Mesothelial cell of epicardium (in vitro differentiated cells): ENCODE measurements around the gene RASD2. TPM values are rescaled to one million over a fixed set of nuclear protein-coding genes. Genes with fewer than 3 reads are reported as not detected.
A peak's percentile ranks its signal among the peaks of the same experiment; 100 is the strongest.

ENCODE experiments used
- DNase-seq, 2 experiments: peaks; one replicate each; pipeline ENCODE4 v3.0.0; 2021; ENCODE audit warnings: low spot score in 2 of 2; ENCODE audit not compliant: unreplicated experiment in 2 of 2
- H3K27ac Mint-ChIP-seq: 2 replicates; pipeline ENCODE4 v1.8.0; 2021; ENCODE audit warnings: mixed read lengths
- H3K27me3 Mint-ChIP-seq: 2 replicates; pipeline ENCODE4 v1.8.0; 2021; ENCODE audit warnings: low read depth, mixed read lengths
- H3K36me3 Mint-ChIP-seq: 2 replicates; pipeline ENCODE4 v1.8.0; 2021; ENCODE audit warnings: mixed read lengths
- H3K4me1 Mint-ChIP-seq: 2 replicates; pipeline ENCODE4 v1.8.0; 2021; ENCODE audit warnings: mixed read lengths
- H3K4me3 Mint-ChIP-seq: 2 replicates; pipeline ENCODE4 v1.8.0; 2021; ENCODE audit warnings: mild to moderate bottlenecking, moderate library complexity, mixed read lengths
- H3K9me3 Mint-ChIP-seq: 2 replicates; pipeline ENCODE4 v1.8.0; 2021; ENCODE audit warnings: mixed read lengths
- total RNA-seq: library from RNA; stranded (reverse); gene quantifications from 3 replicates; pipeline ENCODE4 v1.2.1, GENCODE V29; 2021
- TF ChIP-seq, protein P1 (sequence below): fragments of 200-600 bp; sonication (generic); IDR thresholded peaks from one replicate; pipeline ENCODE4 v1.5.0; 2021; ENCODE audit warnings: antibody characterized with exemption; ENCODE audit not compliant: unreplicated experiment

The RASD2 gene
- total RNA-seq, 1 donor from 2014 or later = not detected

DNA sequence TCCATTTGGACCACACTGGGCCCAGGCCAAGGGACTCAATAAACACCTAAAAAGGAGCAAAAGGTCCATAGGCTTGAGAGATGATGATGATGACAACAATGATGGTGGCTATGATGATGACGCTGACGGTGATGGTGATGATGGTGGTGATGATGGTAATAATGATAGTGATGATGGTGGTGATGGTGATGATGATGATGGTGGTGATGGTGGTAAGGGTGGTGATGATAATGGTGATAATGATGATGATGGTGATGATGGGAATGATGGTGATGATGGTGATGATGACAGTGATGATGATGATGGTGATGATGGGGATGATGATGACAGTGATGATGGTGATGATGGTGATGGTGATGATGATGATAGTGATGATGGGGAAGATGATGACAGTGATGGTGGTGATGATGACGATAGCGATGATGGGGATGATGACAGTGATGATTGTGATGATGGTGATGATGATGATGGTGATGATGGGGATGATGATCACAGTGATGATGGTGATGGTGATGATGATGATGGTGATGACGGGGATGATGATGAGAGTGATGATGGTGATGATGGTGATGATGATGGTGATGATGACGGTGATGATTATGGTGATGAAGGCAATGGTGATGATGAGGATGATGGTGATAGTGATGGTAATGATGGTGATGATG is 7.1 kb upstream of the RASD2 start:
- DNase-seq = no peak
- Mint-ChIP-seq H3K4me1 (no peaks in the 10 kb centered on the region), H3K27ac (no peak overlapping the region), H3K27me3 (peaks cover 27% of the 10 kb centered on the region), H3K4me3 (no peak overlapping the region), H3K9me3 (peaks cover 8% of the 10 kb centered on the region), H3K36me3 (no peaks in the 10 kb centered on the region)
- TF ChIP-seq, protein P1, sequence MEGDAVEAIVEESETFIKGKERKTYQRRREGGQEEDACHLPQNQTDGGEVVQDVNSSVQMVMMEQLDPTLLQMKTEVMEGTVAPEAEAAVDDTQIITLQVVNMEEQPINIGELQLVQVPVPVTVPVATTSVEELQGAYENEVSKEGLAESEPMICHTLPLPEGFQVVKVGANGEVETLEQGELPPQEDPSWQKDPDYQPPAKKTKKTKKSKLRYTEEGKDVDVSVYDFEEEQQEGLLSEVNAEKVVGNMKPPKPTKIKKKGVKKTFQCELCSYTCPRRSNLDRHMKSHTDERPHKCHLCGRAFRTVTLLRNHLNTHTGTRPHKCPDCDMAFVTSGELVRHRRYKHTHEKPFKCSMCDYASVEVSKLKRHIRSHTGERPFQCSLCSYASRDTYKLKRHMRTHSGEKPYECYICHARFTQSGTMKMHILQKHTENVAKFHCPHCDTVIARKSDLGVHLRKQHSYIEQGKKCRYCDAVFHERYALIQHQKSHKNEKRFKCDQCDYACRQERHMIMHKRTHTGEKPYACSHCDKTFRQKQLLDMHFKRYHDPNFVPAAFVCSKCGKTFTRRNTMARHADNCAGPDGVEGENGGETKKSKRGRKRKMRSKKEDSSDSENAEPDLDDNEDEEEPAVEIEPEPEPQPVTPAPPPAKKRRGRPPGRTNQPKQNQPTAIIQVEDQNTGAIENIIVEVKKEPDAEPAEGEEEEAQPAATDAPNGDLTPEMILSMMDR = no peak

DNA sequence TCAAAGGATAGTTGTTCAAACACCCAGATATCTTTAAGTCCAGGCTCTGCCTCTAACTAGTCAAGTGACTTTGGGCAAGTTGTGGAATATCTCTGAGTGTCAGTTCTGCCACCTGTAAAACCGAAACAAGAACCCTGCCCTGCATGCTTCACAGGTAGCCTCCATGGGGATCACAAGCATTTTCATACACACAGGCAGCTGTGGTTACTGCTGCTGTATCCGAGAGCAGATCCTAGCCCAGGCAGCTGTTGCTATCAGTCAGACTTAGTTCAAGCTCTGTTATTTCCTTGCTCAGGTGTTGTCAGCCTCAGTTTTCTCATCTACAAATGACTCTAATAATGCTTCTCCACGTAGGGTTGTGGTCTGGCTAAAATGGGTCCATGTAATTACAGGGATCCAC is 6.5 kb upstream of the RASD2 start:
- Mint-ChIP-seq H3K9me3 (peaks cover 8% of the 10 kb centered on the region), H3K27ac (no peak overlapping the region), H3K36me3 (no peaks in the 10 kb centered on the region), H3K27me3 (peaks cover 32% of the 10 kb centered on the region), H3K4me1 (no peaks in the 10 kb centered on the region), H3K4me3 (no peak overlapping the region)
- TF ChIP-seq, protein P1 = no peak
- DNase-seq = no peak

DNA sequence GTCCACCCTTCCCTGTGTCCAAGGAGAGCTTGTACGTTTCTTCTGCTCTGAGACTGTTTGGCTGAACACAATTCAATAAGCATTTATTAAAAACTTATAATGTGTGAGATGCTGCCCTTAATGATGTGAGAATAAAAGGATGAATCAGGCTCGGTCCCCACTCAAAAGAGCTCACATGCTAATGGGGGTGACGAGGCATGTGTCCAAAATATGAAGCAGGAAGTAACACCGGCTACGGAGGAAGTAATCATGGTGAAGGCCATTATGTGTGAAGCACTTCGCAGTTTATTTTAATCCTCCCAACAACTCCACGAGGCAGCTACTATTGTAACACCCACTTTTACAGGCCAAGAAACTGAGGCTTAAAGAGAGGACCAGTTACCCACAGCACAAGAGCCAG is 3.4 kb upstream of the RASD2 start:
- no peak overlapping the region for H3K4me3 Mint-ChIP-seq
- no peaks in the 10 kb centered on the region for H3K36me3 Mint-ChIP-seq
- TF ChIP-seq, protein P1 = no peak
- peaks cover 2% of the 10 kb centered on the region for H3K4me1 Mint-ChIP-seq
- no peaks in the 10 kb centered on the region for H3K9me3 Mint-ChIP-seq
- DNase-seq = no peak
- H3K27me3 Mint-ChIP-seq = peaks cover 53% of the 10 kb centered on the region
- no peak overlapping the region for H3K27ac Mint-ChIP-seq

DNA sequence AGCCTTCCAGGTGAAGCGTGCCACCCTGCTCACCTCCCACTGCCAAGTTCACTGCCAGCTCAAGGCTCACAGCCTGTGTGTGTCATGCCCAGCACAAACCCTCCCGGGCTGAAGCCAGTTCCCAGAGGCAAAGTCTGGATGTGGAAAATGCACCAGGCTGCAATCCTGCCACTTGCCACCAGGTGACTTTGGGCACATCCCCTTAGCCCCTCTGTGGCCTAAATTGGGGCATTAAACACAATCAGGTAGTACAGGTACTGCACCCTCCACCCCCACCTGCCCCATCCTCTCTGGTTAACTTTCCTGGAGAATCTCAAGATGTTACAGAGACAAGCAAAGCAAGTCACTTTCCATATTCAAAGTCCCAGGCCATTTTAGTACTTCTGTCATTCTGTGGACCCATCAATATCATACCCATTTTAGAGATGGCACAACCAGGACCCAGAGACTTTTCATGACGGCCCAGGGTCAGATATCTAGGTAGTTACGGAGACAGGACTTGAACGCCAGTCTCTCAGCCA is 1.8 kb upstream of the RASD2 start:
- no peak for DNase-seq
- Mint-ChIP-seq H3K4me1 (peaks cover 2% of the 10 kb centered on the region), H3K36me3 (no peaks in the 10 kb centered on the region), H3K9me3 (no peaks in the 10 kb centered on the region), H3K27ac (no peak overlapping the region), H3K27me3 (peaks cover 68% of the 10 kb centered on the region), H3K4me3 (peak overlapping the region; percentile 29)
- TF ChIP-seq, protein P1 = peak; percentile 85

DNA sequence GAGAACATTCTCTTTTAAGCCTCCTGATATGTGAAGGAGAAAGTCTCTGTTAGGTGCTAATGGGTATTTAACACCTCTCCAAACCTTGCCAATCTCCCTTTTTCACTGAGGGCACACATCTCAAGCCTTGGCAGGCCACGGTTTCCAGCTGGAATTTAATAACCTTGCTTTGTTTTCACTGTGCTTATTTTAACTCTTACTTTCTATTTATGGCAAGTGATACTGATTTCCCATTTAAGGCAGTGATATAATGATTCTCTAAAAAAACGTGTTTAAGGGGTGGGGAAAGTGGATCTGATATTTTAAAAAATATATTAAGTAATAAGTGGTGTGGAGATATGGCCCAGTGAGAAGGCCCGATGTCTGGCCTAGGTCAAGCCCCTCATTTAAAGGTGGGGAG is 1.1 kb upstream of the RASD2 start:
- peaks cover 71% of the 10 kb centered on the region for H3K27me3 Mint-ChIP-seq
- H3K36me3 Mint-ChIP-seq = no peaks in the 10 kb centered on the region

More for the DNA sequence above, 1.1 kb upstream of the RASD2 start:
- Mint-ChIP-seq H3K4me1 (peaks cover 2% of the 10 kb centered on the region), H3K4me3 (peak overlapping the region; percentile 46), H3K9me3 (no peaks in the 10 kb centered on the region), H3K27ac (no peak overlapping the region)
- TF ChIP-seq, protein P1 = no peak
- no peak for DNase-seq
